NCI-H774 (cell line): ENCODE data around the gene SLC2A5.
"Not testable (repeated sequence)": the region's sequence is repeated elsewhere in the genome, so short reads cannot be mapped to it uniquely, and the experiment has no call there.

ENCODE experiments used
- DNase-seq: peaks from one replicate; lab custom pipeline; 2025; lab: John Stamatoyannopoulos, UW

SLC2A5 gene, protein sequence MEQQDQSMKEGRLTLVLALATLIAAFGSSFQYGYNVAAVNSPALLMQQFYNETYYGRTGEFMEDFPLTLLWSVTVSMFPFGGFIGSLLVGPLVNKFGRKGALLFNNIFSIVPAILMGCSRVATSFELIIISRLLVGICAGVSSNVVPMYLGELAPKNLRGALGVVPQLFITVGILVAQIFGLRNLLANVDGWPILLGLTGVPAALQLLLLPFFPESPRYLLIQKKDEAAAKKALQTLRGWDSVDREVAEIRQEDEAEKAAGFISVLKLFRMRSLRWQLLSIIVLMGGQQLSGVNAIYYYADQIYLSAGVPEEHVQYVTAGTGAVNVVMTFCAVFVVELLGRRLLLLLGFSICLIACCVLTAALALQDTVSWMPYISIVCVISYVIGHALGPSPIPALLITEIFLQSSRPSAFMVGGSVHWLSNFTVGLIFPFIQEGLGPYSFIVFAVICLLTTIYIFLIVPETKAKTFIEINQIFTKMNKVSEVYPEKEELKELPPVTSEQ

DNA sequence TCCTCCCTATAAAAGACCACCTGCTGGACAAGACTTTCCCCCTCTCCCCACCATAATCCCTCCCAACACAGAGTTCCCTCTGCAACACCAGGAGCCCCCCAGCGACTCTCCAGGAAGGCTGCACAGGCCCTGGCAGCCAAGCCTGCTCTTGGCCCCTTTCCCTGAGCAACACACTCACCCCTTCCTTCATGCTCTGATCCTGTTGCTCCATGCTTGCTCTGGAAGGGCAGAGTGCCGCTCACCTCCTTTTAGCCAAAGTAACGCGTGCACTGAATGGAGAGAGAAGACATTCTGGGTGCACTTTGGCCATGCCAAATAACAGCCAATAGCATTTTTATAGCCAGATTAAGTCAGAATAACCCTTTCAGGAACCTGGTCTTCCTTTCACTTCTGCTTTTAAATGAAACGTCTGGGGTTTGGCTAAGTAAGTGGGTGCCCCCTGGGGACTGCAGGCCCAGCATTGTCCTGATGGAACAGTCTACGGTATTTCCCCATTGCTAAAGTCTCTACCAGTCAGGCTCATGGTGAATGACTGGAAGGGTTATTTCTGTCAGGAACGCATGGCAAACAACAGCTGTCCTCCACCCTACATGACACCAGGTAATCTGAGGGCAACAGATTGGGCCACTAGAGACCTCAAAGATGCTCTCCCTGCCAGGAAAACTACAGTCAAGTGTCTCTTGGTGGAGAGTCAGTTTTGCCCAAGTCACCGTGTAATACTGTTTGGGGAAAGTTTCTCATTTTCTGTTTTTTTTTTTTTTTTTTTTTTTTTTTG is at the start of gene SLC2A5:
Gene SLC2A5, minus strand, starts transcription at position 310 of the 775 bp plus-strand sequence. Its CDS starts 99 bp downstream, at position 211.
- no peak for DNase-seq

DNA sequence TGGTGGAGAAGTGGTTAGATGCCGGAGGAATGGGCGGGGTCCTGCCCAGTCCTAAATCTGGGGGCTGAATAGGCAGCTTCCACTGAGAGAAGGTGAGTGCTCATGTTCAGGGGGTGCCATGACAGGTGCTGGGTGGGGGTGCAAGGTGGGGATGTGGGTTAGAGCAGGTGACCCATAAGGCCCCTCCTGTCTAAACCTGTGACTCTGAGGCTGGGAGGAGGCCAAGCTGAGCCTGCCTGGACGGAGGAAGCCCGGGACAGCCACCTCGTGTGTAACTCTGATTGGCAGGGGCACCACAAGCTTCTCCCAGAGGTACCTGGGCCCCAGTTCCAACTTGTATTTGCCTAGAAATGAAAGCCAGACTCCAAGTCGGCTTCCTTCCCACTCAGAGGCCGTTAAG is 48.8 kb upstream of the SLC2A5 start:
- DNase-seq = no peak

DNA sequence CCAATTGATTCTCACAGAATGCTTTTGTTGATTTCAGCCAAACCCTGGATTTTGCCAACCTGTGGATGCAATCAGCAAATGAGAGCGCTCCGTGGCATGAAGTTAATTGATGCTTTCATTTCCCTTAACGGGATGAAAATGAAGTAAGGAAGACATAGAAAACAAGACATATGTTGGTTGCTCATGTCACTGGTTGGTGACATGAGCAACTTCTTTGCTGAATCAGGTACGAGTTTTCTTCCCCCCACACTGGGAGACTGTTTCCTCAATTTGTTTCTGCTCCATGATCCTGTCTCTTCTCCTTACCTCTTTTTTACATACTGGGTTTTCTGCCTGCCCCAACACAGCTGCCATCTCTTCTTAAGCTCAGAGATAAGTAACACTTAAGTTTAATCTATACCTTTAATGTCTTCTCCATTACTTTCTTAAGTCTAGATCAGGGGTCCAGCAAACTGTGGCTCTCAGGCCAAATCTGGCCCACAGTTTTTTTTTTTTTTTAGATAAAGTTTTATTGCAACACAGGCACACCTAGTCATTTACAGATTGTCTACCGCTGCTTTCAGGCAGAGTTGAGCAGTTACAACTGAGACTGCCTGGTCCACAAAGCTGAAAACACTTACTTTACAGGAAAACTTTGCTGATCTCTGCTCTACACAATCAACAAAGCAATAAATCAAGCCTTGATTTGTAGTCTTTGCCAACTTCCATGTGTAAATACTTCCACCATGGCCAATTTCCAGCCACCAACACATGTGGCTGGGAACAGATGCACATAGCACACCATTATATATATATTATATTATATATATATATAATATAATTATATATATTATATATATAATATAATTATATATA is 46.1 kb upstream of the SLC2A5 start:
- DNase-seq = no peak

DNA sequence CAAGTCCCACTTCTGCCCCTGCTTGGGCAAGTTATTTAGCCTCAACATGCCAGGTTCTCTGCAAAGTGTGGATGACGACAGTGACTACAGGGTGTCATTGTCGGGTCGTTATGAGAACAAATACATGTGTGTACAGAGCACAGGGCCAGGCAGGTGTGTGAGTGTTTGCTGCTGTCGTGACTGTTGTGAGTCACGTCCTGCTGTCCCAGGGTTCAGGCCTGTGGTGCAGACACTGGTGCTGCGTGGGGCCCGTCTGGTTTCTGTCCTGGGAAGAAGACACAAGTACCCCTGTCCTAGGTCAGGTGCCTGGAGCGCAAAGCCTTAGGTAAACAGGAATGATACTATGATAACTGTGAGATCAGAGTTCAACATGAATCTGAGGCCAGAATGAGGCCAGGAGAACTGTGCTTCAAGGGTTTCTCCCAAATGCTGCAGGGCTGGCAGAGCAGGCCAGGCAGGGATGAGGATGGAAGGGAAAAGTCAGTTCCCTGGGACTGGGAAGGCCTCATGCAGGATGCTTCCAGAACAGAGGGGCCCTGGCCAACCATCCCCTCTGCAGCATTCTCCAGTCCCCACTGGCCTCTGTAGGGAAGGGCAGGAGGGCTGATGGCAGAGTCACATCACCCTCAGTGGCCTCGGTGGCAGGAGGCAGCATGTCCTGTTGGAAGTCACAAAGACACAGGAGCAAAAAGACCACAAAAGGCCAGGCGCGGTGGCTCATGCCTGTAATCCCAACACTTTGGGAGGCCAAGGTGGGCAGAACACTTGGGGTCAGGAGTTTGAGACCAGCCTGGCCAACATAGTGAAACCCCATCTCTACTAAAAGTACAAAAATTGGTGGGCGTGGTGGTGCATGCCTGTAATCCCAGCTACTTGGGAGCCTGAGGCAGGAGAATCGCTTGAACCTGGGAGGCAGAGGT is 43.8 kb upstream of the SLC2A5 start:
- DNase-seq = no peak

DNA sequence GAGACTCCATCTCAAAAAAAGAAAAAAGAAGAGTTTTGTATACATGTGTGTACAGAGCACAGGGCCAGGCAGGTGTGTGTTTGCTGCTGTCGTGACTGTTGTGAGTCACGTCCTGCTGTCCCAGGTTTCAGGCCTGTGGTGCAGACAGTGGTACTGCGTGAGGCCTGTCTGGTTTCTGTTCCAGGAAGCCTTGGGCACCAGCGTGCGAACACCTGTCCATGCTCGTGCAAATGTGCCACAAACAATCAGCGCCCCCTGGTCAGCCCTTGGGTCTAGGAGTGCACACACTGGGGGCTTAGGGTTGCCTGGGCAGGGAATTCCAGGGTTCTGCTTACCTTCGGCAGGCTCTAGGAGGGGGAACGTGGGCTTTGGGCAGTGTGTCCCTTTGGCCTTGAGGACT is 42.5 kb upstream of the SLC2A5 start:
- DNase-seq = no peak

DNA sequence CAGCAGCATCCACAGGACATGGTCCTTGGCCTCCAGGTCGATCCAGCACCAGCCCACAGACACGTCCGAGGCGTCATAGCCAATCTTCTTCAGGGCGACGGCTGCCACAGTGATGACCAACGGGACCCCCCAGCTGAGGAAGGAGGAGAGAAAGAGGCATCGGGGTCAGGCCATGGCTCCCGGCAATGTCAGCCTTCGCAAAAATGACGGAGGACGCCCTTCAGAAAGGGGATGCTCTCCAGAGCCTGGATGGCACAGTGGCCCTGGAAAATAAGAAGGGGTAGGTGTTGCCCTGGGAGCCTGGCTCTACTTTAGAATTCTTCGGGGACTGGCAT is 41.9 kb upstream of the SLC2A5 start:
- no peak for DNase-seq

DNA sequence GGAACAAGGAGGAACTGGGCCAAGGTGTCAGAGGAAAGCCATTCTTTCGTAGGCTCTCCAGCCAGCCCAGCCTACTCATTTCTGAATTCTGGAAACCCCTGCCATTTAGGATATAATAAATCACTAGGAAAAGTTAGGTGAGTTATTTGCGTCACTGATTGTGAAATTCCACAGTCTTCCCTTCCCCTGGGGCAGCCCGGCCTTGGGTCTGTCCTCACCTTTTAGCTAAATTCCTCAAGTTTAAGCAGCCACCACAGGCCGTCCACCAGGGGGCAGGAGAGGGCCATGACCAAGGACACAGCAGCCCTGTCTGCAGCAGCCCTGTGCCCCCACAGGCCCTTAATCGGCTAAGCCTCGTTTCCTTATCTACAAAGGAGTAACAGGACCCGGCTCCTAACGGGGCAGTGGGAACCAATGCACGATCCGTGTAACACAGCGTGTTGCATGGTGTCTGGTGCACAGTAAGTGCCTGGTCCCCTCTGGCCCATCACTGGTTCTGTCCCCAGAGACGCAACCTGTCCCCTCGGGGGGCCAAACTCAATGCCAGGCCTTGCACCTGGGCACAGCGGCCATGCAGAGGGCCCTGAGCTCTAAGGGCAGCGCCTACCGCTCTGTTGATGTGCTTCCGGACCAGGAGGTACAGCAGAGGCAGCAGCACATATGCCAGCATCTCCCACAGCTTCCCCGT is 41.4 kb upstream of the SLC2A5 start:
- peak; percentile 12 for DNase-seq

DNA sequence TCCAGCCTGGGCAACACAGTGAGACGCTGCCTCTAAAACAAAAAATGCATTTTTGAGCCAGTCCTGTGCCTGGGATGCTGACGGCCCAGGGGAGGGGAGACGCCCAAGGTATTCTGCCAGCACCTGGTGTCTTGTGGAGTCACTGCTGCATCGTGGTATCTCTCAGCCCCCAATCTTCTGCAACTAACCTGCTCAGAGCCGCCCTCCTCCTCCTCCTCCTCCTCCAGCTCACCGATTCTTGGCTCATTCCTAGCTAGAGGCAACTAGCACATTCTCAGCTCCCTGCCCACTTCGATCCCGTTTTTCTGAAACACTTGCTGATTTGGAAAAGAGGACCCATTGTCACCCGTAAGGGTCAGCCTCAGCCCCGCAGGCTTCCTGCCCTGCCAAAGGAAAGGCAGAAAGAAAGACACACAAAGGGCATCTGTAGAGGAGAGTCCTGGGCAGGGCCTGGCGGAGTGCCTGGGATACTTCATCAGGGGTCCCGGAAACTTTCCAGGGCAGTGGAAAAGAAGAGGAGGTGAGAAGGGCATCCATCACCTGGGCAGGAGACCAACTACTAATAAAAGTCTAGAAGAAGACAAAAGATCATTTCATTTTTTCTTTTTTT is 38.7 kb upstream of the SLC2A5 start:
- no peak for DNase-seq

DNA sequence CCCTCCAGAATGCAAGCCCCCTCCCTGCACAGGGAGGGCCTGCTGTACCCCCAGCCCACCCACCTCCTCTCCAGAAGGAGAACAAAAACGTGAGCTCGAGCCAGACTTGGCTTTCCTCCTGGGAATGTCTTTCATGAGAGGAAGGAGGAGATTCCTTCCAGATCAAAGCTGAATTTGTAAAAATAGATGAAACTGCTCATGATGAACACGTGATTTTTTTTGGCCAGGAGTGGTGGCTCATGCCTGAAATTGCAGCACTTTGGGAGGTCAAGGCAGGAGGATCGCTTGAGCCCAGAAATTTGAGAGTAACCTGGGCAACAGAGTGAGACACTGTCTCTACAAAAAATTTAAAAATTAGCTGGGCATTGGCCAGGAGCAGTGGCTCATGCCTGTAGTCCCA is 37.7 kb upstream of the SLC2A5 start:
- DNase-seq = no peak

DNA sequence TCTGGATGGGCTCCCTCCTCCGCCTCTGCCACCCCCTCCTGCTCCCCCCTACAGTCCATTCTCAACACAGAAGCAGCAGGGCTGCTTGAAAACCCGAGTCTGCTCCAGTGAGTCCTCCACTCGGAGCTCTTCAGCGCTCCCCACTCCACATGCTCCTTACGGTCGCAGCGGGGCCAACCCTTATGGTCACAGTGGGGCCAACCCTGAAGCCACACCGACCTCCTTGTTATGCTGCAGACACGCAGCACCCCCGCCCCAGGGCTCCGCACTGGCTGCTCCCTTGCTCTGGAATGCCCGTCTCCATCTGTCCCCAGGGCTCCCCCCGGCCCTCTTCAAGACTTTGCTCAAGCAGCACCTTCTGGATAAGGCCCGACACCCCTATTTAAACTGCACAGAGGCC is 36.9 kb upstream of the SLC2A5 start:
- no peak for DNase-seq

DNA sequence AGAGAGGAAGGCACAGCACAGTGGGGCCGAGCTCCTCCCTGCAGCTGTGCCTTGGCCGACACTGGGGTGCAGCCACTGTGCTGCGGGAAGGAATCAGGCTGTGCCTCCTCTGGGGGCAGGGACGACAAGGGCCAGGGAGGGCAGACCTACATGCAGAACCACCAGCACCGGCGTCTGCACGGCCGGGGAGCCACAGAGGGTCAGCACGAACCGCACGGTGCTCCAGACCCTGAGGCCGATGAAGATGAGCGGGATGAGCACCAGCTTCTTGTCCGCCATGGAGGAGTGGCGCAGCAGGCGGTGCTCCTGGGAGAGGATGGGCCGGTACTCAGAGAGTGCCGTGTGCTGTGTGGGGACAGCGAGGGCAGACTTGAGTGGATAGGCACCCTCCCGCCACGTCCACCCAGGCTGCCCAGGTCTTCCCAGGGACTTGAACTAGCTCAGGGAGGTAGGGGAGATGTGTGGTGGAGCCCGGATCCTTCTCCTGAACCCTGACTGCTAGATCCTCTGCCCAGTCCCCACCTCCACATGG is 36.0 kb upstream of the SLC2A5 start:
- no peak for DNase-seq

DNA sequence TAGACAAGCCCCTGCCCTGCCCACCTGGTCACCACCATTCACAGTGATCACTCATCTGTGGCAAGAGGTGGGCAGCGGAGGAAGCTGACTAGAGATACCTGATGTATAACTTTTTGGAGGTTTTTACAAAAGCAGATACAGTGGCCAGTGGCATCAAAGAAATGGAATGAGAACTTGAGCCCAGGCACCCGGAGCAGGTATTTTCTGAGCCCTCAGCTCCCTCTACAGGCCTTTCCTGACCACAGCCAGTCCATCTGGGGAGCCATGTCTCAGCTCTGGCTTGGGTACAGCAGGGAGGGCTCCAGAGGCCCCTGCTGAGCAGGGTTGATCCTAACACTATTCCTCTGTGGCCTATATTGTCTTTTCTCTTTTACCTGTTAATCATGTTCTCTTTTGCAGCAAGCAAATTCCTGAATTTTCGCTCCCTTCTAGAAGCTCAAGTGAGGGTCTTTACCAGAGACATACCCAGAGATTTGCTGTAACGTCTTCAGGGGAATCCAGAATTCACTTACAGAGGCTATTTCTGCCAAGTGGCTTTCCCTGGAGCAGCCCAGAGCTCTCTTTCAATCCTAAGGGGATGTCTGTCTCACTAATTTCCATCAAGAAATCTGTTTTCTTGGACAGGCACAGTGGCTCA is 32.2 kb upstream of the SLC2A5 start:
- DNase-seq = no peak

DNA sequence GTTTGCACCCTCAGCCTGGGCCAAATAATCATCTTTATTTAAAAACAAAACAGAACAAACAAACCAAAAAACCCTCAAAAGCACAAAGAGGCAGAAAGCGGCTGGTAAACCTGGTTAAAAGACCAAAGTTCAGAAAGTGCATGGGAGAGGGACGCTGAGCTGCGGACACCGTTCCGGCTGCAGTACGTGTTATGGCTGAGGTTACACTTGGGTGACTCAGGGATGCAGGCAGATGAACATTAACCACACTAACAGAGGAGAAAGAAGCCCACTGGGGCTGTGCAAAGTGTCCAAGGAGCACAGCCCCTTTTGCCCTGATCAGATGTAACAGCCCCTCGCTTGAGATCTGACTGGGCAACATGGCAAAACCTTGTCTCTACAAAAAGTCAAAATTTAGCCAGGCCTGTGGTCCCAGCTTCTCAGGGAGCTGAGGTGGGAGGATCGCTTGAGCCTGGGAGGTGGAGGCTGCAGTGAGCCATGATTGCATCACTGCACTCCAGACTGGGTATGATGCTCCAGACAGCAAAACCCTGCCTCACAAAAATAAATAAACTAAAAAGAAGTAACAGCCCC is 31.1 kb upstream of the SLC2A5 start:
- DNase-seq = no peak

DNA sequence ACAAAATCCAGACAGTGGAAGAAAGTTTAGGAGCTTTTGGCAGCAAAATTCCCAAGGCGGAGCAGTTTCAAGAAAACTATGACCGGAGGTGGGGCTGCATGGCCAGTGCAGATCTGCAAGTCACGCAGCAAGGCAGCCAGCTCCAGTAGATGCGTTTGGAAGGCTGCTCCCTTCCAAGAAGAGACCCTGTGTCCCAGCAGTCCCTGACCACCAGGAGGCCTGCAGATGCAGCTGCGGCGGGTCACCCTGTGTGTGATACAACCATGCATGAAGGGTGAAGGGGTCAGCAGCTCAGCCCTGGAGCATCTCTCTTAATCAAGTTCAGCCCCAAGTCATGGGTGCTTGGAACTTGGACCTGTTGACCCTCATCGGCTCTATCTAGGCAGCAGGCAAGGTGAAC is 30.1 kb upstream of the SLC2A5 start:
- DNase-seq = no peak

DNA sequence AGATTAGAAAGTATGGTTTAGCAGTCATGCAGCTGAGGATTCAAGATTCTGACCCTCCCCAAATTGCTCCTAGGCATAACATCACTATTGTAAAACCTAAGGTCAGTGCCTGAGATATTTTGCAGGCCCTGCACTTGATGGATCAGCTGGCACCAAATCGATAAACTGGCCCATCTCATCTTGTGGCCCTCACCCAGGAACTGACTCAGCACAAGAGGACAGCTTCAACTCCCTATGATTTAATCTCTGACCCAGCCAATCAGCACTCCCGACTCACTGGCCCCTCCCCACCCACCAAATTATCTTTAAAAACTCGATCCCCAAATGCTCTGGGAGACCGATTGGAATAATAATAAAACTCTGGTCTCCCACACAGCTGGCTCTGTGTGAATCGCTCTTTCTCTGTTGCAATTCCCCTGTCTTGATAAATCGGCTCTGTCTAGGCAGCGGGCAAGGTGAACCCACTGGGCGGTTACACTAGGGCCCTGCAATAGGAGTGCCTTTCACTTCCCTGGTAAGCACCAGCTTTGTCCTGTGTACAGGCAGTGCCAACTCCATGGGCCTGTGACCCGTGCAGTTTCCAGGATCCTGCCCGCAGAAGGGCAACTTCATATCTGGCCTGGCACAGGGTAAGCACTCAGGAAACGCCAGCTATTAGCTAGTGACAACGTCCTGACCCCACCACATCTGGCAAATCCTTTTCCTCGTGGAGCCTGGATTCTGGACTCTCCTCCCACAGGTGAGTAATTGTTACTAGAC is 28.7 kb upstream of the SLC2A5 start:
- DNase-seq = no peak

DNA sequence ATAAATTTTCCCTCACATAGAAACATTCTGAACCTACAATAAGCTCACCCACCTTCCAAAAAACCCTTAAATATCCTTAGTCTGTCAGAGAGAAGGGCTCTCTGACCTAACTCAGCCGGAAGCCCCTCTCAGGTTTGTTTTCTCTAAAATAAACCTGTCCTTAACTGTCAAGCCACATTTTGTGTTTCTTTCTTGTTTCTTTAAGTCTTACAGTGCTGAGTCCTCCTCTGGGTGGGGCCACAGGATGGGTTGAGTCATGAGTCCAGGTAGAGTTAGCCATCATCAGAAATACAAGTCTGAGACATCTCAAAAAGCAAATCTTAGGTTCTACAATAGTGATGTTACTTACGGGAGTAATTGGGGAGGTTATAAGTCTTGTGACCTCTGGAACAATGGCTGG is 26.4 kb upstream of the SLC2A5 start:
- no peak for DNase-seq

DNA sequence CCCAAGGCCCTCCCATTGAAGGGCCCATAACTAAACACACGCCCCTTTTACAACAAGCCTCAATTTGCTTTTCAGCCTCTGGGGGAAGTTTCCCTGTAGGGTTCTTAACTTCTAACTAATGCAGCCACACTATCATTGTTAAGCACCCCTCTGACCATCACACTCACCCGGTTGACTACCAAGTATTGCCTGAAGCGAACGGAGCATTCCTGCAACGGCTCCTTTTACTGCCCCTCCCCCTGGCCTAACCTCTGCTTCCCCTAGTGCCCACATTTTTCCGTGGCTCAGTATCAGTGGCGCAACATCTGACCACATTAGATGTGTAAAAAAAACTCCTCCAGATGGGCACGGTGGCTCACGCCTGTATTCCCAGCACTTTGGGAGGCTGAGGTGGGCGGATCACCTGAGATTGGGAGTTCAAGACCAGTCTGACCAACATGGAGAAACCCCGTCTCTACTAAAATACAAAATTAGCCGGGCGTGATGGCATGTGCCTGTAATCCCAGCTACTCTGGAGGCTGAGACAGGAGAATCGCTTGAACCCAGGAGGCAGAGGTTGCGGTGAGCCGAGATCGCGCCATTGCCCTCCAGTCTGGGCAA is 24.7 kb upstream of the SLC2A5 start:
- not testable (repeated sequence) for DNase-seq

DNA sequence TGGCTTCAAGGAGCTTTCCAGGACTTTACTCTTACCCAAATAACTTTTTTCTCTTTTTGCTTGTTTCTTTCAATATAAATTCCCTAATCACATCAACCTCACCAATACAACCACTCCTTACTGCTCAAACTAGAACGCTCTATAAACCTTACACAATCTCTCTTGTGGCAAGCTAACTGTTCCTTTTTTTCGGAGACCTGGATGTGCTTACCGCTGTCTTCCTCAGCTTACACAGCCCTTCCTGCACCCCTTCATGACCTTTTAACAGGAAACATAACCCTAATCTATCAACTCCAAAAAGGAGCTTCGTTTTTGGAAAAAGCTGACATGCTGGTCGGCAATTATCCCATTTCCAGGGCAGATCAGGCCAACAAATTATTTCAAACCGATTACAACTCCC is 24.1 kb upstream of the SLC2A5 start:
- no peak for DNase-seq
